Right ventricle myocardium superior (tissue), 1 donor: ENCODE results near the gene PEPD. TPM values are rescaled to one million over a fixed set of nuclear protein-coding genes. Genes with fewer than 3 reads are reported as not detected.
A peak's percentile ranks its signal among the peaks of the same experiment; 100 is the strongest.

Source experiments
- ATAC-seq: fragments of 200-7000 bp; cut with Tn5 transposase; one replicate; pipeline ENCODE4 v1.9.1; 2020; ENCODE audit warnings: mild to moderate bottlenecking; ENCODE audit not compliant: poor library complexity
- DNase-seq: peaks from one replicate; pipeline ENCODE4 v3.0.0-alpha.2; 2020
- intact Hi-C: fragments of 100-400 bp; cut with DNase I; formaldehyde crosslinking; loops from one replicate; pipeline ENCODE4 v1.11.2; 2022
- total RNA-seq: library from RNA; stranded (reverse); fragmentation: NEBNext Ultra II Directional; extraction: Animal tissue kit (Norgen Biotek cat#: 25700); gene quantifications from one replicate; pipeline ENCODE4 v1.2.1, GENCODE V29; 2021
- donor health status: DM: no; HTN: yes; CAD: no; lungs with severe emphysema.

The PEPD gene
- total RNA-seq, 1 donor from 2014 or later: 29.6 TPM

GRCh38 chr19:33449799-33450198, 71.8 kb downstream of the PEPD start:
- intact Hi-C loops: no loop called here
- ATAC-seq (no peak), DNase-seq (no peak)

GRCh38 chr19:33448159-33448516, 73.5 kb downstream of the PEPD start:
- intact Hi-C loops: no loop called here
- DNase-seq: peak; percentile 17
- ATAC-seq: no peak

- DNase-seq: peak; percentile 30
- ATAC-seq: no peak
- intact Hi-C loops: no loop called here
Observed at GRCh38 chr19:33447336-33448158, 74.0 kb downstream of the PEPD start.

- ATAC-seq: no peak
- DNase-seq: peak; percentile 24
Observed at GRCh38 chr19:33446330-33447293, 75.0 kb downstream of the PEPD start.

GRCh38 chr19:33445442-33446329, 75.9 kb downstream of the PEPD start:
- DNase-seq: peak; percentile 15
- ATAC-seq: no peak
- intact Hi-C loops: no loop called here

More at GRCh38 chr19:33446330-33447293, 75.0 kb downstream of the PEPD start:
- intact Hi-C loops: no loop called here

GRCh38 chr19:33444562-33445441, 76.8 kb downstream of the PEPD start:
- intact Hi-C loops: no loop called here
- DNase-seq (peak; percentile 13), ATAC-seq (no peak)

GRCh38 chr19:33443638-33444561, 77.7 kb downstream of the PEPD start:
- no peak for ATAC-seq
- intact Hi-C loops: no loop called here
- DNase-seq: peak; percentile 21

- DNase-seq (peak; percentile 17), ATAC-seq (no peak)
- intact Hi-C loops: no loop called here
Observed at GRCh38 chr19:33442706-33443105, 78.9 kb downstream of the PEPD start.

GRCh38 chr19:33441828-33442227, 79.8 kb downstream of the PEPD start:
- intact Hi-C loops: no loop called here
- no peak for ATAC-seq
- DNase-seq: no peak

GRCh38 chr19:33441277-33441699, 80.3 kb downstream of the PEPD start:
- intact Hi-C loops: no loop called here
- DNase-seq (peak; percentile 10), ATAC-seq (no peak)

- no peak for ATAC-seq
- DNase-seq: peak; percentile 13
- intact Hi-C loops: no loop called here
Observed at GRCh38 chr19:33440682-33441081, 80.9 kb downstream of the PEPD start.

GRCh38 chr19:33440241-33440640, 81.3 kb downstream of the PEPD start:
- no peak for ATAC-seq
- peak; percentile 18 for DNase-seq

GRCh38 chr19:33438987-33439781, 82.4 kb downstream of the PEPD start:
- DNase-seq (peak; percentile 15), ATAC-seq (no peak)
- intact Hi-C loops: no loop called here

More at GRCh38 chr19:33440241-33440640, 81.3 kb downstream of the PEPD start:
- intact Hi-C loops: no loop called here

GRCh38 chr19:33437821-33438671, 83.5 kb downstream of the PEPD start:
- DNase-seq (peak; percentile 54), ATAC-seq (peak; percentile 66)
- intact Hi-C loops: no loop called here

- ATAC-seq (no peak), DNase-seq (peak; percentile 6)
- intact Hi-C loops: no loop called here
Observed at GRCh38 chr19:33437393-33437820, 84.2 kb downstream of the PEPD start.
